ENCODE measurements around the gene FGF12.

FGF12 gene

GRCh38 chr3:192489579-192489978 is 237.8 kb downstream of the FGF12 start:
- Histone ChIP-seq H3K27me3 (no peaks in the 10 kb centered on the region), H3K27ac (no peak overlapping the region), H3K4me1 (peaks cover 8 to 17% (median 12%) of the 10 kb centered on the region in 10 experiments; a peak in 19 of 20 replicates), H3K9ac (no peak overlapping the region), H3K9me3 (replicated peaks in 1 of 11) (no peaks in the 10 kb centered on the region), H3K4me2 (no peak overlapping the region), H3K4me3 (no peak overlapping the region), H4K20me1 (no peaks in the 10 kb centered on the region), H3K36me3 (no peaks in the 10 kb centered on the region)
- TF ChIP-seq Cebpa-rat (IDR thresholded peaks at IDR 0.05), result no peak

DNA sequence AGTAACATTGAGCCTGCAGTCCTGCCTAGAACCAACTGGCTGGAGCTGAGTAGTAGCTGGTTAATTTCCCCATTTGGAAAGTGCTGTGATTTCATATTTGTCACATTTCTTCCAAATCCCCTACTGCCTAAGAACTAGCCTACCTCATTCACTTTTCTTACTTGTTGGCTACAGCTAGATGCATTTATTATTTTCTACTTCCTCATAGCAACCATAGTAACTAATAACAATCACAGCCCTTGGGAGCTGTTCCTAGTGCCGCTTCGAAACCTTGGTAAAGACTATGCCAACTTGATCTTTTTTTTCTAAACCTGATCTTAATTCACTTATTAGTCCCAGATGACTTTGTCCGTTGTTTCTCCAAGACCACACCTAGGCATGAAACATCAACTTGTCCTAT is 240.3 kb downstream of the FGF12 start:
- no peak overlapping the region for H3K27ac ChIP-seq
- no peaks in the 10 kb centered on the region for H3K36me3 ChIP-seq
- H3K27me3 ChIP-seq, result no peaks in the 10 kb centered on the region
- H3K4me3 ChIP-seq, result no peak overlapping the region
- H4K20me1 ChIP-seq, result no peaks in the 10 kb centered on the region
- TF ChIP-seq Cebpa-rat (IDR thresholded peaks at IDR 0.05), result no peak
- H3K9me3 ChIP-seq (replicated peaks in 1 of 11), result no peaks in the 10 kb centered on the region
- H3K4me1 ChIP-seq, result no peaks in the 10 kb centered on the region
- no peak overlapping the region for H3K9ac ChIP-seq
- H3K4me2 ChIP-seq, result no peak overlapping the region

DNA sequence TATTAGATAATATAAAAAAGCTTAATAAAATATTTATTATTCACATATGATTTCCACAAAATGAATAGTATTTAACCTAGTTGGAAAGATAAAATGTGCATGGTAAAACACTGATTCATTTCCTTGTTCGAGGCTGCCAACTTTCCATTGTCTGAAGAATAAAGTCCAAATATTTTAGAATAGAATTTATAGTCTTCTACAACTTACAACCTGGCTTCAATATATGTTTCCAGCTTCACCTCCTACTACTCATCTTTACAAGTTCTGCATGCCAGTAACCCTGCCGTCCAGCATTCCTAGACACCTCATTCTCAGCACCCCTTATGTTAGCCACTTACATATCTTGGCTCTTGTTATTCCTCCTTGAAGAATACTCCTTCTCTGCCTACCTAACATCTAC is 244.5 kb downstream of the FGF12 start:
- H3K27me3 ChIP-seq, result no peaks in the 10 kb centered on the region
- no peaks in the 10 kb centered on the region for H4K20me1 ChIP-seq
- H3K36me3 ChIP-seq, result no peaks in the 10 kb centered on the region
- no peak overlapping the region for H3K4me2 ChIP-seq
- no peak overlapping the region for H3K4me3 ChIP-seq
- no peaks in the 10 kb centered on the region for H3K4me1 ChIP-seq
- no peak overlapping the region for H3K27ac ChIP-seq
- TF ChIP-seq Cebpa-rat (IDR thresholded peaks at IDR 0.05), result no peak
- H3K9ac ChIP-seq, result no peak overlapping the region
- no peaks in the 10 kb centered on the region for H3K9me3 ChIP-seq (replicated peaks in 1 of 11)

DNA sequence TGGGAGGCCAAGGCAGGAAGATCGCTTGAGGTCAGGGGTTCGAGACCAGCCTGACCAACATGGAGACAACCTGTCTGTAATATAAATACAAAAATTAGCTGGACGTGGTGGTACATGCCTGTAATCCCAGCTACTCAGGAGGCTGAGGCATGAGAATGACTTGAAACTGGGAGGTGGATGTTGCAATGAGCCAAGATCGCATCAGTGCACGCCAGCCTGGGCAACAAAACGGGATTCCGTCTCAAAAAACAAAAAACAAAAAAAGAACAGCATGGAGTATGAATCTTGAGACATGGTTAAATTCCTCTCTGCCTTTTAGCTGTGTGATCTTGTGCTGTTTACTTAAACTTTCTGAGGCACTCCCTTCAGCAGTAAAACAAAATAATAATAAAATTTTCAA is 244.9 kb downstream of the FGF12 start:
- Histone ChIP-seq H4K20me1 (no peaks in the 10 kb centered on the region), H3K36me3 (no peaks in the 10 kb centered on the region), H3K4me1 (no peaks in the 10 kb centered on the region), H3K4me2 (no peak overlapping the region), H3K9ac (no peak overlapping the region), H3K4me3 (no peak overlapping the region), H3K9me3 (replicated peaks in 1 of 11) (no peaks in the 10 kb centered on the region), H3K27me3 (no peaks in the 10 kb centered on the region), H3K27ac (no peak overlapping the region)
- no peak for TF ChIP-seq Cebpa-rat (IDR thresholded peaks at IDR 0.05)

DNA sequence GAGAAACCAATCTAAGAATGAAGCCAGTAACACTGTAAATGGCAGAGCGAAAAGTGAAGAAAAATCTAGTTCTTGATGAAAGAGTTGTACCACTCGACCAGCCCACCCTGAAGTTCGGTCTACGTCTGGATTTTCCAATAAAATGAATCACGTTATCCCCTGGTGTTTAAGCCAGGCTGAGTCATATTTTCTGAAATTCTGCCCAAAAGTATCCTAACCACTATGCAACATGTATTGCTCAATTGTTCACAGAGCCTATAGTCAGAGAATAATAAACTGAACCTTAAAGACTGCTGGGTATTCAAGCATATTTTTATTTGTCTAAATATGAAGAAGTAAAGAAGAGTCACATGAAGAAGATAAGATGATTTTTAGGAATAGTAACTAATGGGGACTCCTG is 245.7 kb downstream of the FGF12 start:
- H3K27me3 ChIP-seq, result no peaks in the 10 kb centered on the region
- no peak overlapping the region for H3K4me2 ChIP-seq
- H3K4me1 ChIP-seq, result no peaks in the 10 kb centered on the region
- H3K4me3 ChIP-seq, result no peak overlapping the region
- no peaks in the 10 kb centered on the region for H3K9me3 ChIP-seq (replicated peaks in 1 of 11)
- TF ChIP-seq Cebpa-rat (IDR thresholded peaks at IDR 0.05), result no peak
- no peak overlapping the region for H3K27ac ChIP-seq
- H3K9ac ChIP-seq, result no peak overlapping the region
- H4K20me1 ChIP-seq, result no peaks in the 10 kb centered on the region
- no peaks in the 10 kb centered on the region for H3K36me3 ChIP-seq

DNA sequence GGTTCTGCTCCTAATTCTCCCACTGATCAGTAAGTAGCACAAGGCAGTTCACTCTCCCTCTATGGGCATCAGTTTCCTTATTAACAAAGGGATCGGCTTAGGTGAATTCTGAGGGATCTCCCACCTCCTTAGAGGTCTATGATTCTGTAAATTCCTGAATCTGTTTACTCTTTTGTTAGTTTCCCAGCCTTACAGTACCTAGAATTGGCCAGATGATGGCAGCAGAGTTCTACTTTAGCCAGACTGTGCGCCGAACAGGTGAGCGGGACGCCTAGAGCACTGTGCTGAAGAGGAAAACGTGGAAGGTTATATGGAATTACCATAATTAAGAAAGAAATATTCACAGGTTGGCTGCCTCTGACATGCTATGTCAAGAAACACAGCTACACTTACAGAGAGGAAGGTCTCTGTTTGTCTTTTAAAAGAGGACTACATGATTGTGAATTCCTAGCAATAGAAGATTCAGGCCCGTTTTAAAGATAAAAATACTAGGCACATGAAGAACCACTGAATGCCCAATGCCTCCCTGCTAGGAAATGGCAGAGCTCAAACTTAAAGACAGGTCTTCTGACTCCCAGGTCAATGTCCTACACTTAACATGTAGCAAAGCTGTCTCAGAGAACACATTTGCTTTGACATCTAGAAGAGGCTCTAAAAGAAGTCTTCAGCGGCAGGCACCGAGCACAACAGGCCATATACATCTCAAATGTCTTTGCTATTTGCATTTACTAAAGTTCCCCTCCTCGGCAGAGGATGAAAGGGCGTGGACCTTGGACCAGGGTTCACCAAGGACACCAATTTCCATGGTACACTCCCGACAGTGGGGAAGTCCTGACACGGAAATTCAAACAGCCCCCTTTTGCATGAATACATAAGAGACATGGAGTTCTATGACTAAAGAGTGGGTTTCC is 259.9 kb downstream of the FGF12 start:
- Histone ChIP-seq H3K9me3 (replicated peaks in 1 of 11) (no peaks in the 10 kb centered on the region), H3K4me3 (no peak overlapping the region), H3K36me3 (no peaks in the 10 kb centered on the region), H3K27ac (no peak overlapping the region), H4K20me1 (no peaks in the 10 kb centered on the region), H3K4me1 (no peaks in the 10 kb centered on the region), H3K9ac (no peak overlapping the region), H3K27me3 (no peaks in the 10 kb centered on the region), H3K4me2 (no peak overlapping the region)
- TF ChIP-seq Cebpa-rat (IDR thresholded peaks at IDR 0.05), result no peak

- no peak overlapping the region for H3K4me2 ChIP-seq
- no peaks in the 10 kb centered on the region for H3K36me3 ChIP-seq
- no peaks in the 10 kb centered on the region for H3K9me3 ChIP-seq (replicated peaks in 1 of 11)
- H3K4me3 ChIP-seq, result no peak overlapping the region
- H4K20me1 ChIP-seq, result no peaks in the 10 kb centered on the region
- TF ChIP-seq Cebpa-rat (IDR thresholded peaks at IDR 0.05), result no peak
- H3K4me1 ChIP-seq, result no peaks in the 10 kb centered on the region
- H3K27me3 ChIP-seq, result no peaks in the 10 kb centered on the region
- H3K27ac ChIP-seq, result no peak overlapping the region
- H3K9ac ChIP-seq, result no peak overlapping the region
Observed at GRCh38 chr3:192449036-192449435, 278.3 kb downstream of the FGF12 start.

DNA sequence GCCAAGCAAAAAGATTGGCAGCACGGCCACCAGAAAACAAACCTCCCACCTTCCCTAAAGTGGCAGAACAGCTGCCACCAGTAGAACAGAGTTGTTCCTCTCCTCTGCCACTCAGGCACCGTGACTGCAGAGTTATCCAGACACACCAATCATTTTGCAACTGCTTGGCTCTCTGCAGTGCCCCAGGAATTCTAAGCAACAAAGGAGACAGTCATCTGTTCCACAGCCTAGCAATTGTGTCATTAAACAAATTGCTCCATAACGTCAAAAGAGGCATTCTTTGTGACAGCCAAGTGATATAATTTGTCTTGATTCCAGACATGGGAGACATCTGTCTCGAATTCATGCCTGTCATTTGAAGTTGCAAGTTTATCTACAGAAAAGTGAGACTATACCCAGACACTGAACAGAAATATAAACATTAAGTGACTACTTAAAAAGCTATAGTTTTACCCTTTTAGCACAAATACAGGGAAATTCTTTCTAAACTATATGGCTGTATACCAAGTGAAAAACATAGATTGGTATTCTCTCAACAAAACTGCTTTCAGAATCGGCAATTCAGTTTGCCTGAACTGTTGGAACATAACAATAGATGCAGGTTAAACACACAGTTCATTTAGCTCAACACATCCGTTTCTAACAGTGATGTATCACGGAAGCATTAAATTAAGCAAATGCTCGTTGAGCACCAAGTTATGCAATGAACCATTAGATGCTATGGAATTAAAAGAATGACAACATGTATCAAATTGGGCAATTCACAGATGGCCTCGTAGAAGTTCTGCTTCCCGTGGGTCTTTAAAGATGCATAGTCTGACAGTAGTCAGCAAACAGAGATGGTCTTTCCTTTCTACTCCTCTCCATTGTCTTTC is 281.3 kb downstream of the FGF12 start:
- Histone ChIP-seq H3K4me3 (no peak overlapping the region), H3K4me1 (no peaks in the 10 kb centered on the region), H3K4me2 (no peak overlapping the region), H3K27ac (no peak overlapping the region), H3K27me3 (no peaks in the 10 kb centered on the region), H3K9ac (no peak overlapping the region), H4K20me1 (no peaks in the 10 kb centered on the region), H3K9me3 (replicated peaks in 1 of 11) (no peaks in the 10 kb centered on the region), H3K36me3 (no peaks in the 10 kb centered on the region)
- TF ChIP-seq Cebpa-rat (IDR thresholded peaks at IDR 0.05), result no peak

DNA sequence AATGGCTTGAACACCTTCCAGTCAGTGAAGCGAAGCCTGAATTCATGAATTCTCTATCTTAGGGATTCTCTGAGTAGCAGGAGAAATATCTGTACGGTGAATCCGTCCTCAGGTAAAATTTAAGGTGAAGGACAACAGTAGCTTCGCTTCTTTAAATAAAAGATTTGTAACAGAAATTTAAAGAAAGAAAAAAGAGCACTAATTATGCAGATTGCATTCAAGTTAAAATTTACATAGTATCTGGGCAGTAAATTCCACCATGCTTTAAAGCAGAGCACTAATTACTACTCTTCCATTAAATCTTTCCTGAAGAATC is 282.6 kb downstream of the FGF12 start:
- Histone ChIP-seq H3K27me3 (no peaks in the 10 kb centered on the region), H3K36me3 (no peaks in the 10 kb centered on the region), H4K20me1 (no peaks in the 10 kb centered on the region), H3K4me3 (no peak overlapping the region), H3K4me1 (no peaks in the 10 kb centered on the region), H3K9me3 (replicated peaks in 1 of 11) (no peaks in the 10 kb centered on the region), H3K27ac (no peak overlapping the region), H3K4me2 (no peak overlapping the region), H3K9ac (no peak overlapping the region)
- TF ChIP-seq Cebpa-rat (IDR thresholded peaks at IDR 0.05), result no peak

All from BLaER1 treated with 17β-estradiol and CSF1 and Interleukin-3, amounts not matched to agents 10 nM and 100 nM (cell line).